Measurements from ENCODE around the gene PLXNA4. TPM values are rescaled to one million over a fixed set of nuclear protein-coding genes. Genes with fewer than 3 reads are reported as not detected.

Gene PLXNA4
- total RNA-seq, 1 donor from 2014 or later, result 0.38 TPM

DNA sequence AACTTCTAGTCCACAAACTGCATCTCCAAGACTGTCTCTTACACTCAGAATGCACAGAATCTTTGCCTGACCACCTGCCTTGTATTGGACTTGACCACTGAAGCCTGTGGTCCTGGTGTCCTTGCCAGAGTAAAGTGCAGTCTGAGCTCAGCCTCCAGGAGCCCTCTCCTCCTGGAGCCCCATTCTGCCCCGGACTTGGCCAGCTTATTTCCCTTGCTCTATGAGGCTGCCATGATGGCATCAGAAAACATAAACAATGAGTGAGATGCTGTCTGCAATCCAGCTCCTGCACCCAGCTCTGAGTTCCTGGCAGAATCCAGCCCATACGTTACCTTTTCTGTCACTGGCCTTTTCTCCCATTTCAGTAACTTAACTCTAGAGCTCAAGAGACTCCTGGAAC lies 494.6 kb downstream of the PLXNA4 start:
- Mint-ChIP-seq H3K9me3 (ENCODE audit: low read depth) (no peaks in the 10 kb centered on the region), H3K4me3 (ENCODE audit: low read depth) (no peak overlapping the region), H3K27ac (no peak overlapping the region), H3K4me1 (ENCODE audit: low read depth) (peaks cover 1% of the 10 kb centered on the region), H3K36me3 (ENCODE audit: insufficient read depth) (no peaks in the 10 kb centered on the region), H3K27me3 (peaks cover 19% of the 10 kb centered on the region)
- TF ChIP-seq, protein P1, sequence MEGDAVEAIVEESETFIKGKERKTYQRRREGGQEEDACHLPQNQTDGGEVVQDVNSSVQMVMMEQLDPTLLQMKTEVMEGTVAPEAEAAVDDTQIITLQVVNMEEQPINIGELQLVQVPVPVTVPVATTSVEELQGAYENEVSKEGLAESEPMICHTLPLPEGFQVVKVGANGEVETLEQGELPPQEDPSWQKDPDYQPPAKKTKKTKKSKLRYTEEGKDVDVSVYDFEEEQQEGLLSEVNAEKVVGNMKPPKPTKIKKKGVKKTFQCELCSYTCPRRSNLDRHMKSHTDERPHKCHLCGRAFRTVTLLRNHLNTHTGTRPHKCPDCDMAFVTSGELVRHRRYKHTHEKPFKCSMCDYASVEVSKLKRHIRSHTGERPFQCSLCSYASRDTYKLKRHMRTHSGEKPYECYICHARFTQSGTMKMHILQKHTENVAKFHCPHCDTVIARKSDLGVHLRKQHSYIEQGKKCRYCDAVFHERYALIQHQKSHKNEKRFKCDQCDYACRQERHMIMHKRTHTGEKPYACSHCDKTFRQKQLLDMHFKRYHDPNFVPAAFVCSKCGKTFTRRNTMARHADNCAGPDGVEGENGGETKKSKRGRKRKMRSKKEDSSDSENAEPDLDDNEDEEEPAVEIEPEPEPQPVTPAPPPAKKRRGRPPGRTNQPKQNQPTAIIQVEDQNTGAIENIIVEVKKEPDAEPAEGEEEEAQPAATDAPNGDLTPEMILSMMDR (IDR thresholded peaks at IDR 0.05; ENCODE audit: unreplicated experiment), result no peak
- no peak for DNase-seq (ENCODE audit: low spot score, unreplicated experiment)

- H3K9me3 Mint-ChIP-seq (ENCODE audit: low read depth), result no peaks in the 10 kb centered on the region
Measured at GRCh38 chr7:132080967-132081668, 495.2 kb downstream of the PLXNA4 start.

GRCh38 chr7:132080467-132080866 lies 495.8 kb downstream of the PLXNA4 start:
- no peaks in the 10 kb centered on the region for H3K36me3 Mint-ChIP-seq (ENCODE audit: insufficient read depth)
- no peak overlapping the region for H3K27ac Mint-ChIP-seq
- no peak for DNase-seq (ENCODE audit: low spot score, unreplicated experiment)
- peaks cover 1% of the 10 kb centered on the region for H3K4me1 Mint-ChIP-seq (ENCODE audit: low read depth)
- H3K4me3 Mint-ChIP-seq (ENCODE audit: low read depth), result no peak overlapping the region
- H3K27me3 Mint-ChIP-seq, result peaks cover 30% of the 10 kb centered on the region
- H3K9me3 Mint-ChIP-seq (ENCODE audit: low read depth), result no peaks in the 10 kb centered on the region
- TF ChIP-seq, protein P1 (IDR thresholded peaks at IDR 0.05; ENCODE audit: unreplicated experiment), result no peak

More at GRCh38 chr7:132080967-132081668, 495.2 kb downstream of the PLXNA4 start:
- Mint-ChIP-seq H3K27me3 (peaks cover 23% of the 10 kb centered on the region), H3K36me3 (ENCODE audit: insufficient read depth) (no peaks in the 10 kb centered on the region), H3K4me3 (ENCODE audit: low read depth) (no peak overlapping the region), H3K4me1 (ENCODE audit: low read depth) (peaks cover 1% of the 10 kb centered on the region), H3K27ac (no peak overlapping the region)
- TF ChIP-seq, protein P1 (IDR thresholded peaks at IDR 0.05; ENCODE audit: unreplicated experiment), result no peak
- no peak for DNase-seq (ENCODE audit: low spot score, unreplicated experiment)

DNA sequence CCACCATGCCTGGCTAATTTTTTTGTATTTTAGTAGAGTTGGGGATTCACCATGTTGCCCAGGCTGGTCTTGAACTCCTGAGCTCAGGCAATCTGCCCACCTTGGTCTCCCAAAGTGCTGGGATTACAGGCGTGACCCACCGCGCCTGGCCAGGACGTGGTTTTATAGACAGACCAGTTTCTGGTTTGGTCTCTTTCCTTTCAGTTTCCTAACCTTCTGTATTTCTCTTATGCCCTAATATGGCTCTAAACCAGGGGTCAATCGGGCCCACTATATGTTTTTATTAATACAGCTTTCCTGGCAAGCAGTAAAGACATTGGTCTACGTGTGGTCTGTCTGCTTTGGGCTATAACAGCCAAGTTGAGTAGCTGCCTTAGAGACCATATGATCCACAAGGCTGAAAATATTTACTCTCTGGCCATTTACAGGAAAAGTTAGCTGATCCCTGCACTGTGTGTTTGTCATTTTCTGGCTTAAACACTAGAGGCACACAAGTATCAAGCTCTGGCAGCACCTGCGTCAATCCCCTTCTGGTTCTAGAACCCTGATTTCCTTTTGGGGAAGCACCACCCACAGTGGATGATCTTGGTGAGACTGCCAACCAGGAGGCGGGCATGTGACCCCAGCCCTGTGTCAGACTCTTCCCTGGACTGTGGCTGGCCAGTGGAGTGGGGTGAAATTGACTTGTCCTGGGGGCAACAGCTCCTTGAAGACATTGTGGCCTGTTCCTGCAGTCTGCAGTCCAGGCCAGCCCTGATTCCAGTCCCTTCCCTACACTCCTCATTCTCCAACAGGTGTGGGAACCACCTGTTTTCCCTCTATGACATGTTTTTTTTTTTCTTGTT lies 497.2 kb downstream of the PLXNA4 start:
- no peaks in the 10 kb centered on the region for H3K36me3 Mint-ChIP-seq (ENCODE audit: insufficient read depth)
- H3K27me3 Mint-ChIP-seq, result peaks cover 35% of the 10 kb centered on the region
- H3K4me3 Mint-ChIP-seq (ENCODE audit: low read depth), result no peak overlapping the region
- no peak overlapping the region for H3K27ac Mint-ChIP-seq
- peaks cover 1% of the 10 kb centered on the region for H3K4me1 Mint-ChIP-seq (ENCODE audit: low read depth)
- TF ChIP-seq, protein P1 (IDR thresholded peaks at IDR 0.05; ENCODE audit: unreplicated experiment), result no peak
- no peak for DNase-seq (ENCODE audit: low spot score, unreplicated experiment)
- no peaks in the 10 kb centered on the region for H3K9me3 Mint-ChIP-seq (ENCODE audit: low read depth)

GRCh38 chr7:132077971-132078685 lies 498.1 kb downstream of the PLXNA4 start:
- no peaks in the 10 kb centered on the region for H3K36me3 Mint-ChIP-seq (ENCODE audit: insufficient read depth)
- TF ChIP-seq, protein P1 (IDR thresholded peaks at IDR 0.05; ENCODE audit: unreplicated experiment), result no peak
- no peak overlapping the region for H3K27ac Mint-ChIP-seq
- DNase-seq (ENCODE audit: low spot score, unreplicated experiment), result no peak
- no peak overlapping the region for H3K4me3 Mint-ChIP-seq (ENCODE audit: low read depth)
- peaks cover 28% of the 10 kb centered on the region for H3K27me3 Mint-ChIP-seq
- H3K9me3 Mint-ChIP-seq (ENCODE audit: low read depth), result no peaks in the 10 kb centered on the region
- H3K4me1 Mint-ChIP-seq (ENCODE audit: low read depth), result peaks cover 1% of the 10 kb centered on the region

Data from progenitor cell of endocrine pancreas (in vitro differentiated cells).